ENCODE results near the gene CCZ1B. TPM values are rescaled to one million over a fixed set of nuclear protein-coding genes. Genes with fewer than 3 reads are reported as not detected.
"Not testable (repeated sequence)": the region's sequence is repeated elsewhere in the genome, so short reads cannot be mapped to it uniquely, and the experiment has no call there.

Gene CCZ1B
- total and polyA plus RNA-seq, 3 donors from 2014 or later, result 36.0 to 58.7 (median 51.2) TPM

GRCh38 chr7:6749335-6749734, 76.7 kb downstream of the CCZ1B start:
- intact Hi-C loops (cut with DNase I; ENCODE audit: low total_unique reads), result not testable (repeated sequence)

More at GRCh38 chr7:6749335-6749734, 76.7 kb downstream of the CCZ1B start:
- not testable (repeated sequence) for H3K9me3 ChIP-seq; H3K4me1 ChIP-seq; H3K4me3 ChIP-seq; H3K27me3 ChIP-seq; H3K36me3 ChIP-seq (ENCODE audit: low read depth, missing control alignments); H3K27ac ChIP-seq; DNase-seq
- 75 to 90% methylated on average over 6 to 7 of the region's 12 CpGs for WGBS, 2 donors

Other genes starting within 250 kb of the CCZ1B start
- 10 to 100 TPM; 59.4 to 75.8 TPM for gene ZDHHC4, start 248.8 kb downstream of the CCZ1B start, total RNA-seq
- 77.7 TPM for gene ZDHHC4, start 248.8 kb downstream of the CCZ1B start, polyA plus RNA-seq (ENCODE audit: insufficient read depth, low read depth, low replicate concordance)
- 10 to 100 TPM; 31.5 to 41.5 TPM for gene INTS15, start 236.3 kb downstream of the CCZ1B start, total RNA-seq
- gene INTS15, start 236.3 kb downstream of the CCZ1B start, polyA plus RNA-seq (ENCODE audit: insufficient read depth, low read depth, low replicate concordance), result 23.6 TPM
- gene ZNF853, start 210.7 kb downstream of the CCZ1B start, total RNA-seq, result 1 to 10 TPM; 8.7 to 8.8 TPM
- 9.4 TPM for gene ZNF853, start 210.7 kb downstream of the CCZ1B start, polyA plus RNA-seq (ENCODE audit: insufficient read depth, low read depth, low replicate concordance)
- gene ZNF316, start 189.0 kb downstream of the CCZ1B start, total RNA-seq, result 10 to 100 TPM; 46.6 to 50.9 TPM
- gene ZNF316, start 189.0 kb downstream of the CCZ1B start, polyA plus RNA-seq (ENCODE audit: insufficient read depth, low read depth, low replicate concordance), result 22.7 TPM
- gene ZNF12, start 119.3 kb downstream of the CCZ1B start, total RNA-seq, result 10 to 100 TPM; 15.5 to 18.0 TPM
- gene ZNF12, start 119.3 kb downstream of the CCZ1B start, polyA plus RNA-seq (ENCODE audit: insufficient read depth, low read depth, low replicate concordance), result 10.3 TPM
- gene RSPH10B2, start 72.2 kb downstream of the CCZ1B start, total RNA-seq, result 10 to 100 TPM; 24.3 to 61.3 TPM
- 55.8 TPM for gene RSPH10B2, start 72.2 kb downstream of the CCZ1B start, polyA plus RNA-seq (ENCODE audit: insufficient read depth, low read depth, low replicate concordance)

All from testis (tissue), 3 donors.